Measurements from ENCODE around the gene VTI1A. TPM values are rescaled to one million over a fixed set of nuclear protein-coding genes. Genes with fewer than 3 reads are reported as not detected.

The VTI1A gene
- total and polyA plus RNA-seq, 2 of the 8 experiments (the other 6 are each of a cell fraction or from before 2014, with no cell fraction given): 6.0 to 20.0 TPM

DNA sequence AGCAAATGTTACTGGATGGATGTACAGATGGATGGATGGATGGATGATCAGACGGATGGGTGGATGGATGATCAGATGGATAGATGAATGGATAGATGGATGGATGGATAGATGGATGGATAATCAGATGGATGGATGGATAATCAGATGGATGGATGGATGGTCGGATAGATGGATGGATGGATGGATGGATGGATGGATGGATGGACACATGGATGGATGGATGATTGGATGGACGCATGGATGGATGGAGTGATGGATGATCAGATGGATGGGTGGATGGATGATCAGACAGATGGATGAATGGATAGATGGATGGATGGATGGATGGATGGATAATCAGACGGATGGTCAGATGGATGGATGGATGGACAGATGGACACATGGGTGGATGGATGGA, 412.8 kb downstream of the VTI1A start:
- H2BK120ac ChIP-seq (replicated peaks; ENCODE audit: low read depth, low read length): no peak overlapping the region
- H4K91ac ChIP-seq (replicated peaks; ENCODE audit: insufficient read length, low read length): no peak overlapping the region
- H3K4me3 ChIP-seq (ENCODE audit: extremely low read depth in 1 of 4, insufficient read depth in 2 of 4, low read depth in 3 of 4, low read length in 4 of 4): no peak overlapping the region
- peak overlapping the region; percentile 89; the same call in 1 of the 2 replicates for H2AK5ac ChIP-seq (ENCODE audit: low read depth, low read length)
- no peak overlapping the region for H2BK12ac ChIP-seq (ENCODE audit: low read depth, low read length)
- no peak overlapping the region for H3K27ac ChIP-seq (ENCODE audit: low read depth, low read length)
- FAIRE-seq (no peak), DNase-seq (ENCODE audit: low read depth in 1 of 2, low spot score in 2 of 2) (no peak)
- H3K4me2 ChIP-seq (ENCODE audit: insufficient read depth in 1 of 2, low read depth in 2 of 2, low read length in 2 of 2): no peak overlapping the region
- no peak overlapping the region for H2AFZ ChIP-seq (ENCODE audit: low read length)
- TF ChIP-seq GTF2F1 (IDR thresholded peaks at IDR 0.05; ENCODE audit: borderline replicate concordance, low read depth, low read length): no peak
- TF ChIP-seq TBP (IDR thresholded peaks at IDR 0.05; ENCODE audit: low read depth, low read length): no peak
- no peak for TF ChIP-seq CHD1 (IDR thresholded peaks at IDR 0.05; ENCODE audit: low read depth, low read length)
- TF ChIP-seq EGR1 (IDR thresholded peaks at IDR 0.05; ENCODE audit: borderline replicate concordance, low read depth, low read length): no peak
- no peak for TF ChIP-seq SUZ12 (IDR thresholded peaks at IDR 0.05; ENCODE audit: low read length)
- no peak for TF ChIP-seq KDM5A (IDR thresholded peaks at IDR 0.05; ENCODE audit: low read length)
- TF ChIP-seq BRCA1 (IDR thresholded peaks at IDR 0.05; ENCODE audit: low read depth, low read length): no peak
- TF ChIP-seq NANOG (IDR thresholded peaks at IDR 0.05; ENCODE audit: insufficient read depth, low read depth, low read length, poor library complexity, severe bottlenecking): no peak
- TF ChIP-seq TCF12 (IDR thresholded peaks at IDR 0.05; ENCODE audit: low read depth, low read length): no peak
- no peaks in the 10 kb centered on the region for H3K79me1 ChIP-seq (ENCODE audit: low read depth, low read length)
- no peaks in the 10 kb centered on the region for H3K36me3 ChIP-seq (ENCODE audit: control insufficient read depth in 2 of 4, insufficient read depth in 4 of 4, low read length in 3 of 4)
- ChIA-PET POLR2A (ENCODE audit: partially characterized antibody) (no interaction called here), CTCF (ENCODE audit: partially characterized antibody) (no interaction called here)
- no peaks in the 10 kb centered on the region for H3K27me3 ChIP-seq (replicated peaks in 1 of 4; ENCODE audit: control insufficient read depth in 3 of 4, extremely low read depth in 1 of 4, insufficient read depth in 3 of 4, low read length in 3 of 4)
- H2BK5ac ChIP-seq (ENCODE audit: low read depth, low read length): no peak overlapping the region
- no peak overlapping the region for H4K5ac ChIP-seq (ENCODE audit: insufficient read length, low read depth, low read length)
- H4K20me1 ChIP-seq (replicated peaks in 1 of 2; ENCODE audit: control insufficient read depth in 1 of 2, insufficient read depth in 2 of 2, low read length in 2 of 2): peaks cover 0 to 3% of the 10 kb centered on the region in 2 experiments
- no peak overlapping the region for H3K18ac ChIP-seq (ENCODE audit: extremely low read depth, low read length)
- H3K23ac ChIP-seq (ENCODE audit: insufficient read length): no peak overlapping the region
- H3K79me2 ChIP-seq (ENCODE audit: control insufficient read depth in 1 of 2, insufficient read depth in 2 of 2, low read length in 2 of 2): no peaks in the 10 kb centered on the region
- H2BK20ac ChIP-seq (ENCODE audit: low read length): no peak overlapping the region; the same call in 1 of the 2 replicates
- H3K9me3 ChIP-seq (ENCODE audit: insufficient read depth in 2 of 2, low read depth in 1 of 2, low read length in 1 of 2): peaks cover 5% of the 10 kb centered on the region in 2 experiments; a peak in 3 of 4 replicates
- no peak overlapping the region for H3K56ac ChIP-seq (replicated peaks; ENCODE audit: insufficient read length, low read depth, low read length)
- no peak overlapping the region for H3K14ac ChIP-seq (ENCODE audit: insufficient read length)
- H2BK15ac ChIP-seq (ENCODE audit: low read length): no peak overlapping the region
- H3K4me1 ChIP-seq (replicated peaks in 1 of 4; ENCODE audit: control insufficient read depth in 3 of 4, insufficient read depth in 4 of 4, low read length in 3 of 4): no peaks in the 10 kb centered on the region
- H3K4ac ChIP-seq (replicated peaks; ENCODE audit: insufficient read length, low read depth, low read length): no peak overlapping the region
- no peak overlapping the region for H4K8ac ChIP-seq (ENCODE audit: extremely low read depth, insufficient read depth, low read length)
- H3K23me2 ChIP-seq (ENCODE audit: low read depth, low read length): peaks cover 5% of the 10 kb centered on the region; the same call in 1 of the 2 replicates
- WGBS, 2 experiments (ENCODE audit: extremely low coverage in 1 of 2, insufficient coverage in 1 of 2, insufficient read length in 1 of 2, insufficient replicate concordance in 2 of 2, low coverage in 1 of 2, low lambda C conversion rate in 2 of 2, missing lambda C conversion rate in 1 of 2): 82% methylated on average over 4 of the region's 4 CpGs; no CpG with 5 or more reads in 1 of the 2 experiments
- no peak overlapping the region for H3K9ac ChIP-seq (replicated peaks in 1 of 4; ENCODE audit: extremely low read depth in 1 of 4, low read depth in 3 of 4, low read length in 3 of 4)
